ENCODE measurements around the gene ANKS3. TPM values are rescaled to one million over a fixed set of nuclear protein-coding genes. Genes with fewer than 3 reads are reported as not detected.

The ANKS3 gene
- total RNA-seq: 10 to 100 TPM; 12.1 to 16.1 TPM

DNA sequence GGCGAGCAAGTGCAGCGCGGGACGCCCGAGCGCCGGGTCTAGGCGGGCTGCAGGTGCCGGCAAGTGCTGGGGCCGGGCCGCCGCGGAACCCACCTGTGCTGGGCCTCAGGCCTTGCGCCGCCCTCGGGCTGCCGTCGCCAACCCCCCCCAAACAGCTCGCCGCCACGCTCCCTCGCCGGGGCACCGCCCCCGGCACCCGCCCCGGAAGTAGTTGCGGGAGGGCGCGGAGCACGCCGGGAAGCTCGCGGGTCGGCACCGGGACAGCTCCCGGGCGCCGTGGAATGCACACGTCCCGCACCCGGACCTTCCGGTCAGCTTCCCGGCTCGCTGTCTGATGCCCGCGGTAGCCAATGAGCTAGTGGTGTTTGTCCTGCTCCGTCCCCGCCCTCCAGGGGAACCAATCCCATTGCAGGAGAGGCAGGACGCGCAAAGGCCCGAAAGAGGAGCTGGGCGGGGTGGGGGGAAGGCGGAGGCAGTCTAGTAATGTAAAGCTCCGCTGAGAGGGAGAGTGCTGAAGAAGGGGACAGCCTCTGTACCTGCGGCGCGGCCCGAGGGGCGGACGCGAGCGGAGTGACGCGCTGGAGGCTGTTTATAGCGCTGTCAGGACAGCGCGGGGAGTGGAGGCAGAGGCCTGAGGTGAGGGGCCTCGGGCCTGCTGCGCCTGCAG, at the start of gene ANKS3, which contains the start of gene DNAAF8:
Gene ANKS3 (minus strand): TSS at position 209 of the 667 bp plus-strand sequence. CDS start 4,122 bp downstream, outside the sequence.
Gene DNAAF8 (plus strand): TSS at position 475 of the 667 bp plus-strand sequence. CDS start 1,978 bp downstream, outside the sequence.
- H3K9me3 Mint-ChIP-seq: no peaks in the 10 kb centered on the region
- H3K27ac Mint-ChIP-seq: peak within 1 kb of the TSS; percentile 86
- DNase-seq: peak; percentile 87
- peak within 1 kb of the TSS; percentile 88 for H3K4me3 Mint-ChIP-seq
- no peaks in the 10 kb centered on the region for H3K27me3 Mint-ChIP-seq
- H3K36me3 Mint-ChIP-seq: no peaks in the 10 kb centered on the region
- peaks cover 15% of the 10 kb centered on the region for H3K4me1 Mint-ChIP-seq

DNA sequence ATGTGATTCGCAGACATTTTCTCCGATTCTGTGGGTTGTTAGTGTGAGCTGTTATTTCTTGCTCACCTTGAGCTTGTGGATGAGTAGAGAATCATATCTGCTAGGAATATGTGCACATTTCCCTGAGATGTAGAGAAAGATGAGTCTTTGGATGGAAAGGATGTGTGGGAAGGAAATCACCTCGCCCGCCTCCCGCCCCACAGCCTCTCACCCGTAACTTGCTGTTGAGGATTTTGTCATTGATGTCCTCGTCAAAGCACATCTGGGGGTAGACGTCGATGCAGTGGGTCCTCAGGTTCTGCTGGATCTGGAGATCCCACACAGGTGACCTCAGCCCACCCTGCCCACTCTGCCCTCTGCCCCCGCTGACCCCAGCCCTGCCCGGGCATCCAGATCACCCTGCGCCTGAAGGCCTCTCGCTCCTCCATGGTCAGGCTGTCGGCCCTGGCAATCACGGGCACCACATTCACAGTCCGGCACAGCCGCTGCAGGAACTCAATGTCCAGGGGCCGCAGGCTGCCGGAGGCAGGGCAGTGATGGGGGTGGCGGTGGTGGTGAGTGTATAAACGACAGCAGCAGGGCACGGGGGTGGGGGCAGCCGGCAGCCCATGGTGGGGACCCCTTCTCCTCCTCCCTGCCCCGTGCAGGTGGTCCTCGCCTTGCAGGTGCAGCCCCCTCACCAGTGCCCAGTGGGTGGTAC, 49.3 kb upstream of the ANKS3 start:
- Mint-ChIP-seq H3K27me3 (no peaks in the 10 kb centered on the region), H3K4me1 (no peaks in the 10 kb centered on the region), H3K27ac (no peak overlapping the region), H3K4me3 (no peak overlapping the region), H3K36me3 (no peaks in the 10 kb centered on the region), H3K9me3 (no peaks in the 10 kb centered on the region)
- DNase-seq: no peak

- Mint-ChIP-seq H3K4me1 (no peaks in the 10 kb centered on the region), H3K9me3 (no peaks in the 10 kb centered on the region), H3K27ac (no peak overlapping the region), H3K36me3 (no peaks in the 10 kb centered on the region), H3K4me3 (no peak overlapping the region), H3K27me3 (no peaks in the 10 kb centered on the region)
- DNase-seq: no peak
Observed at GRCh38 chr16:4780235-4780634, 46.2 kb upstream of the ANKS3 start.

DNA sequence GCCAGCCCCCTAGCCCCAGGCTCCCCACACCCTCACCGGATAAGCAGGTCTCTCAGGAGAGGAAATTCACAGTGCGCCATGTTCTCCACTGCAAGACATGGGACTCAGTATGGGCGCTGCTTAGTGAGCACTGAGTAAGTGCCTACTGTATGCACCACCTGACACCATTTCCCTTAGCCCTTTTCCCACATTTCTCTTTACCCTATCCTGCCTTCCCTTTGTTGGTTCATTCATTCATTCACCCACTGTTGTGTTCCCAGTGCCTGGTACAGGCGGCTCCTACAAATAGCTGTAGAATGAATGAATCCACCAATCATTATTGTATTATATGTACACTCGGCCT, 44.0 kb upstream of the ANKS3 start:
- Mint-ChIP-seq H3K27me3 (no peaks in the 10 kb centered on the region), H3K4me1 (no peaks in the 10 kb centered on the region), H3K9me3 (no peaks in the 10 kb centered on the region), H3K27ac (no peak overlapping the region), H3K4me3 (no peak overlapping the region), H3K36me3 (no peaks in the 10 kb centered on the region)
- DNase-seq: no peak

DNA sequence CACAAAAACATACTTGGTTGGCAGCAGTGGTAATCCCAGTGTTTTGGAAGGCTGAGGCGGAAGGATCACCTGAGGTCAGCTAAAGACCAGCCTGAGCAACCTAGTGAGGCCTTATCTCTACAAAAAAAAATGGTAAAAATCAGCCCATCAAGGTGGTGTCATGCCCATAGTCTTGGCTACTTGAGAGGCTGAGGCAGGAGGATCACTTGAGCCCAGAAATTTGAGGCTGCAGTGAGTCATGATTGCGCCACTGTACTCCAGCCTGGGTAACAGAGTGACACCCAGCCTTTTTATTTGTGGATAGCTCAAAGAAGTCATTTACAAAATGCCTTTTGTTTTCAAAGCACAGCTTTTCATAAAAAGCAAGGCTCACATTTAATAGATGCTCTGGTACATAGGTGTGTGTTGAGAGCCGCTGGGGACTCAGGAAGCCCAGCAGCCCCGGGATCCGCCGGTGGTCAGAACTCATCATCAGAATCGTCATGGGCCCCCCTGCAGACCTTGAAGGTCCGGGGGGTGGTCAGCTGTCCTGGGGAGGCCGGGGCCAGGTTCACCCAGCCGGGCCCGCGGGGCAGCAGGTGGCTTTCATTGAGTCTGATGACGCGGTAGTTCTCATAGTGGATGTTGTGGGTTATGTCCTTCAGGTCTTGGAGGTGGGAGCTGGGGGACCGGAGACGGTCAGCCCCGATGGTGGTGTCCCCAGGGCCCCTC, 43.4 kb upstream of the ANKS3 start:
- no peak for DNase-seq
- Mint-ChIP-seq H3K36me3 (no peaks in the 10 kb centered on the region), H3K4me1 (no peaks in the 10 kb centered on the region)

GRCh38 chr16:4776141-4776705, 42.2 kb upstream of the ANKS3 start:
- H3K36me3 Mint-ChIP-seq: no peaks in the 10 kb centered on the region
- DNase-seq: no peak
- no peak overlapping the region for H3K27ac Mint-ChIP-seq
- no peaks in the 10 kb centered on the region for H3K9me3 Mint-ChIP-seq
- no peak overlapping the region for H3K4me3 Mint-ChIP-seq
- no peaks in the 10 kb centered on the region for H3K27me3 Mint-ChIP-seq
- H3K4me1 Mint-ChIP-seq: no peaks in the 10 kb centered on the region

More for the DNA sequence above, 43.4 kb upstream of the ANKS3 start:
- no peaks in the 10 kb centered on the region for H3K9me3 Mint-ChIP-seq
- no peak overlapping the region for H3K27ac Mint-ChIP-seq
- no peak overlapping the region for H3K4me3 Mint-ChIP-seq
- no peaks in the 10 kb centered on the region for H3K27me3 Mint-ChIP-seq

DNA sequence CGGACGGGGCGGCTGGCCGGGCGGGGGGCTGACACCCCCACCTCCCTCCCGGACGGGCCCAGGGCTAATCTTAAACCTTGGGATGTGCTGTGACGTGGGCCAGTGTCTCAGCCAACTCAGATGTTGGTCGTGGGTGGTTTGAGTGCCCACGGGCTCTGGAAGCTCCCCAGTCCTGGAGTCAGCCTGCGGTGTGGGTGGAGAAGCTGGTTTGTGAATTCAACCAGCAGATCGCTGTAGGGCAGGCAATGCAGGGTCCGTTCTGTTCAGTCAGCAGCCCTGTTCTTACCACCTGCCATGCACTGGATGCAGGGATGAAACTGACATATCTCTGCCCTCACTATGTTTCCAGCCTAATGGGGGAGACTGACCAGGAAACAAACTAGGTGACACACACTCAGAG, 40.9 kb upstream of the ANKS3 start:
- no peak overlapping the region for H3K27ac Mint-ChIP-seq
- no peaks in the 10 kb centered on the region for H3K4me1 Mint-ChIP-seq
- H3K9me3 Mint-ChIP-seq: no peaks in the 10 kb centered on the region
- H3K4me3 Mint-ChIP-seq: no peak overlapping the region
- DNase-seq: no peak
- H3K36me3 Mint-ChIP-seq: no peaks in the 10 kb centered on the region
- H3K27me3 Mint-ChIP-seq: no peaks in the 10 kb centered on the region

- Mint-ChIP-seq H3K9me3 (no peaks in the 10 kb centered on the region), H3K4me3 (no peak overlapping the region), H3K27me3 (no peaks in the 10 kb centered on the region), H3K36me3 (no peaks in the 10 kb centered on the region), H3K4me1 (peaks cover 10% of the 10 kb centered on the region), H3K27ac (no peak overlapping the region)
- DNase-seq: no peak
Observed at GRCh38 chr16:4772351-4772750, 38.3 kb upstream of the ANKS3 start.

GRCh38 chr16:4771646-4772045, 37.6 kb upstream of the ANKS3 start:
- Mint-ChIP-seq H3K4me1 (peaks cover 12% of the 10 kb centered on the region), H3K9me3 (no peaks in the 10 kb centered on the region), H3K36me3 (no peaks in the 10 kb centered on the region), H3K27me3 (no peaks in the 10 kb centered on the region), H3K4me3 (no peak overlapping the region), H3K27ac (no peak overlapping the region)
- DNase-seq: no peak

GRCh38 chr16:4769306-4769638, 35.2 kb upstream of the ANKS3 start:
- Mint-ChIP-seq H3K9me3 (no peaks in the 10 kb centered on the region), H3K4me1 (peaks cover 19% of the 10 kb centered on the region), H3K27ac (no peak overlapping the region), H3K36me3 (no peaks in the 10 kb centered on the region), H3K27me3 (no peaks in the 10 kb centered on the region), H3K4me3 (no peak overlapping the region)
- DNase-seq: no peak

- no peaks in the 10 kb centered on the region for H3K36me3 Mint-ChIP-seq
- no peaks in the 10 kb centered on the region for H3K9me3 Mint-ChIP-seq
Observed at GRCh38 chr16:4768549-4769305, 34.7 kb upstream of the ANKS3 start.

GRCh38 chr16:4767872-4768548, 33.9 kb upstream of the ANKS3 start:
- peak overlapping the region; percentile 90 for H3K27ac Mint-ChIP-seq
- no peaks in the 10 kb centered on the region for H3K9me3 Mint-ChIP-seq
- H3K4me3 Mint-ChIP-seq: peak overlapping the region; percentile 87
- H3K27me3 Mint-ChIP-seq: no peaks in the 10 kb centered on the region
- no peak for DNase-seq
- H3K4me1 Mint-ChIP-seq: peaks cover 19% of the 10 kb centered on the region
- H3K36me3 Mint-ChIP-seq: no peaks in the 10 kb centered on the region

More at GRCh38 chr16:4768549-4769305, 34.7 kb upstream of the ANKS3 start:
- Mint-ChIP-seq H3K27ac (peak overlapping the region; percentile 90), H3K4me1 (peaks cover 19% of the 10 kb centered on the region), H3K27me3 (no peaks in the 10 kb centered on the region), H3K4me3 (peak overlapping the region; percentile 87)
- peak; percentile 90 for DNase-seq

DNA sequence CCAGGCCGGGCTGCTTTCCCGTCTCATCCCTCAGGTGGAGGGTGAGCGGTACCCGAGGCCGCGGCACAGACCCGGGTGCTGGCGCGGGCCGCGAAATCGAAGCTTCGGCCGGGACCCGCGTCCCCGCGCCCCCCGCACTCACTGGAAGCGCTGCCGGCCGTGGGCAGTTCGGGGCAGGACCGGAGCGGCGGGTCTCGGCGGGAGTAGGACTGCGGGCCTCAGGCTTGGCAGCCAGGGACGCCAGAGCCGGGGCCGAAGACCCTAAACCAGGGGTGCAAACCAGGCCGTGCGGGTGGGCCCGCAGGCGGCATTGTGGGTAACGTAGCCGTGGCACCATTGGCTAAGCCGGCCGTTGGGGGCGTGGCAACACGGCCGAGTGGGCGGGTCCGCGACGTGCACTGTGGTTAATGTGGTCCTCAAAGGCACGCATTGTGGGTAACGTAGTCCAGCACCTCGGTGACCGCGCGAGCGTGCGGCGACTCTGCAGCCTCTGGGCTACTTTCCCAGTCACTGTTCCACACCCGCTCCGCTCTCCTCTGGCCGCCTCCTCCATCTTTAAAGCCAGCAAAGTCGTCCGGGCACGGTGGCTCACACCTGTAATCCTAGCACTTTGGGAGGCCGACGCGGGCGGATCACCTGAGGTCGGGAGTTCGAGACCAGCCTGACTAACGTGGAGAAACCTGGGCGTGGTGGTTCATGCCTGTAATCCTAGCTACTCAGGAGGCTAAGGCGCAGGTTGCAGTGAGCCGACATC, 33.0 kb upstream of the ANKS3 start, which contains the start of gene ZNF500:
Gene ZNF500 (minus strand): TSS at position 288 of the 754 bp plus-strand sequence. CDS start 1,184 bp downstream, outside the sequence.
- Mint-ChIP-seq H3K27ac (peak within 1 kb of the TSS; percentile 90), H3K36me3 (no peaks in the 10 kb centered on the region), H3K4me1 (peaks cover 19% of the 10 kb centered on the region), H3K27me3 (no peaks in the 10 kb centered on the region), H3K9me3 (no peaks in the 10 kb centered on the region), H3K4me3 (peak within 1 kb of the TSS; percentile 87)
- DNase-seq: peak; percentile 93
